Osteocyte (in vitro differentiated cells): ENCODE measurements around the gene ALDH3B2. TPM values are rescaled to one million over a fixed set of nuclear protein-coding genes. Genes with fewer than 3 reads are reported as not detected.
"Not testable (repeated sequence)": the region's sequence is repeated elsewhere in the genome, so short reads cannot be mapped to it uniquely, and the experiment has no call there.

Experiments used
- DNase-seq: peaks from one replicate; pipeline ENCODE4 v3.0.0; 2021; ENCODE audit warnings: mixed read lengths; ENCODE audit not compliant: unreplicated experiment; ENCODE audit errors: extremely low spot score
- H3K27ac Mint-ChIP-seq: one replicate; pipeline ENCODE4 v1.8.0; 2021; ENCODE audit warnings: mild to moderate bottlenecking, mixed read lengths; ENCODE audit not compliant: unreplicated experiment
- H3K27me3 Mint-ChIP-seq: one replicate; pipeline ENCODE4 v1.8.0; 2021; ENCODE audit warnings: mixed read lengths; ENCODE audit not compliant: unreplicated experiment
- H3K36me3 Mint-ChIP-seq: one replicate; pipeline ENCODE4 v1.8.0; 2021; ENCODE audit warnings: mixed read lengths; ENCODE audit not compliant: unreplicated experiment
- H3K4me1 Mint-ChIP-seq: one replicate; pipeline ENCODE4 v1.8.0; 2021; ENCODE audit warnings: mixed read lengths; ENCODE audit not compliant: unreplicated experiment
- H3K4me3 Mint-ChIP-seq: one replicate; pipeline ENCODE4 v1.8.0; 2021; ENCODE audit warnings: mild to moderate bottlenecking, moderate library complexity, mixed read lengths; ENCODE audit not compliant: unreplicated experiment
- H3K9me3 Mint-ChIP-seq: one replicate; pipeline ENCODE4 v1.8.0; 2021; ENCODE audit warnings: mixed read lengths; ENCODE audit not compliant: unreplicated experiment
- total RNA-seq: library from RNA; stranded (reverse); gene quantifications from 2 replicates; pipeline ENCODE4 v1.2.1, GENCODE V29; 2021
- TF ChIP-seq, protein P1 (sequence below): fragments of 200-600 bp; sonication (generic); IDR thresholded peaks from 2 replicates; pipeline ENCODE4 v1.5.0; 2021; ENCODE audit warnings: antibody characterized with exemption, mild to moderate bottlenecking, moderate library complexity

Gene ALDH3B2
- total RNA-seq, 1 donor from 2014 or later: not detected

DNA sequence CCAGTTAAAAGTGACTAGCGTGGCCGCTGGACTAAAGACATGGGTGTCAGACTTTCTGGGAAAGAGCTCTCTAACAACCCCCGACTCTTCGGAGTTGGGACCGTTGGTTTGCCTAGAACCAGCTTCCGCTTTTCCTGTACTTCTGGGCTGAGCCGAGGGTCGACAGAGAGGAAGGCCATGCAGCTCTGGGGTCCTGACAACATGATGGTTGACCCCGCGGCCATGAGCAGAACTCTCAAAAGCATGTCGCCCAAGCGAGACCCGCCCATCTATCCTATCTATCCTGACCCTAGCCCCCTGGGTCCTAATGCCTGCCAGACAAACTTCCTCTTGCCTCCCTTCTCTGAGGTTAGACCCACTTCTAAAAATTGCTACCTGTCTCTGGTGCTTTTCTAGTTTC is 53.8 kb downstream of the ALDH3B2 start:
- H3K36me3 Mint-ChIP-seq, H3K9me3 Mint-ChIP-seq, H3K27me3 Mint-ChIP-seq, DNase-seq: not testable (repeated sequence)
- H3K4me3 Mint-ChIP-seq: peak overlapping the region; percentile 81
- peak overlapping the region; percentile 24 for H3K27ac Mint-ChIP-seq
- peaks cover 12% of the 10 kb centered on the region for H3K4me1 Mint-ChIP-seq

DNA sequence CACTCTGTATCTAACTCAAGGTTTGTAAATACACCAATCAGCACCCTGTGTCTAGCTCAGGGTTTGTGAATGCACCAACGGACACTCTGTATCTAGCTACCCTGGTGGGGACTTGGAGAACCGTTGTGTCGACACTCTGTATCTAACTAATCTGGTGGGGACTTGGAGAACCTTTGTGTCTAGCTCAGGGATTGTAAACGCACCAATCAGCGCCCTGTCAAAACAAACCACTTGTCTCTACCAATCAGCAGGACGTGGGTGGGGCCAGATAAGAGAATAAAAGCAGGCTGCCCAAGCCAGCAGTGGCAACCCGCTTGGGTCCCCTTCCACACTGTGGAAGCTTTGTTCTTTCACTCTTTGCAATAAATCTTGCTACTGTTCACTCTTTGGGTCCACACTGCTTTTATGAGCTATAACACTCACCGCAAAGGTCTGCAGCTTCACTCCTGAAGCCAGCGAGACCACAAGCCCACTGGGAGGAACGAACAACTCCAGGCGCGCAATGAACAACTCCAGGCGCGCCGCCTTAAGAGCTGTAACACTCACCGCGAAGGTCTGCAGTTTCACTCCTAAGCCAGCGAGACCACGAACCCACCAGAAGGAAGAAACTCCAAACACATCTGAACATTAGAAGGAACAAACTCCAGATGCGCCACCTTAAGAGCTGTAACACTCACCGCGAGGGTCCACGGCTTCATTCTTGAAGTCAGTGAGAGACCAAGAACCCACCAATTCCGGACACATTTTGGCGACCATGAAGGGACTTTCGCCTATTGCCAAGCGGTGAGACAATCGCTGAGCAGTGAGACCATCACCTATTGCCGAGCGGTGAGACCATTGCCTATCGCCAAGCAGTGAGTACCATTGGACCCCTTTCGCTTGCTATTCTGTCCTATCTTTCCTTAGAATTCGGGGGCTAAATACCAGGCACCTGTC is 54.5 kb downstream of the ALDH3B2 start:
- DNase-seq, H3K36me3 Mint-ChIP-seq, H3K9me3 Mint-ChIP-seq, H3K27me3 Mint-ChIP-seq: not testable (repeated sequence)
- H3K4me1 Mint-ChIP-seq: peaks cover 12% of the 10 kb centered on the region
- peak overlapping the region; percentile 39 for H3K27ac Mint-ChIP-seq
- H3K4me3 Mint-ChIP-seq: peak overlapping the region; percentile 81

DNA sequence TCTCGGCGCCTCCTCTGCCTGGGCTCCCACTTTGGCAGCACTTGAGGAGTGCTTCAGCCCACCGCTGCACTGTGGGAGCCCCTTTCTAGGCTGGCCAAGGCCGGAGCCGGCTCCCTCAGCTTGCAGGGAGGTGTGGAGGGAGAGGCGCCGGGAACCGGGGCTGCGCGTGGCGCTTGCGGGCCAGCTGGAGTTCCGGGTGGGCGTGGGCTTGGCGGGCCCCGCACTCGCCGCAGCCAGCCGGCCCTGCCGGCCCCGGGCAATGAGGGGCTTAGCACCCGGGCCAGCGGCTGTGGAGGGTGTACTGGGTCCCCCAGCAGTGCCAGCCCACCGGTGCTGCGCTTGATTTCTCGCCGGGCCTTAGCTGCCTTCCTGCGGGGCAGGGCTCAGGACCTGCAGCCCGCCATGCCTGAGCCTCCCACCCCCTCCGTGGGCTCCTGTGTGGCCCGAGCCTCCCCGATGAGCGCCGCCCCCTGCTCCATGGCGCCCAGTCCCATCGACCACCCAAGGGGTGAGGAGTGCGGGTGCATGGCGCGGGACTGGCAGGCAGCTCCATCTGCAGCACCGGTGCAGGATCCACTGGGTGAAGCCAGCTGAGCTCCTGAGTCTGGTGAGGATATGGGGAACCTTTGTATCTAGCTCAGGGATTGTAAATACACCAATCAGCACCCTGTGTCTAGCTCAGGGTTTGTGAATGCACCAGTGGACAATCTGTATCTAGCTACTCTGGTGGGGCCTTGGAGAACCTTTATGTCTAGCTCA is 55.3 kb downstream of the ALDH3B2 start:
- DNase-seq, H3K9me3 Mint-ChIP-seq, H3K27ac Mint-ChIP-seq, H3K27me3 Mint-ChIP-seq, H3K36me3 Mint-ChIP-seq: not testable (repeated sequence)
- Mint-ChIP-seq H3K4me1 (peaks cover 16% of the 10 kb centered on the region), H3K4me3 (peak overlapping the region; percentile 81)

DNA sequence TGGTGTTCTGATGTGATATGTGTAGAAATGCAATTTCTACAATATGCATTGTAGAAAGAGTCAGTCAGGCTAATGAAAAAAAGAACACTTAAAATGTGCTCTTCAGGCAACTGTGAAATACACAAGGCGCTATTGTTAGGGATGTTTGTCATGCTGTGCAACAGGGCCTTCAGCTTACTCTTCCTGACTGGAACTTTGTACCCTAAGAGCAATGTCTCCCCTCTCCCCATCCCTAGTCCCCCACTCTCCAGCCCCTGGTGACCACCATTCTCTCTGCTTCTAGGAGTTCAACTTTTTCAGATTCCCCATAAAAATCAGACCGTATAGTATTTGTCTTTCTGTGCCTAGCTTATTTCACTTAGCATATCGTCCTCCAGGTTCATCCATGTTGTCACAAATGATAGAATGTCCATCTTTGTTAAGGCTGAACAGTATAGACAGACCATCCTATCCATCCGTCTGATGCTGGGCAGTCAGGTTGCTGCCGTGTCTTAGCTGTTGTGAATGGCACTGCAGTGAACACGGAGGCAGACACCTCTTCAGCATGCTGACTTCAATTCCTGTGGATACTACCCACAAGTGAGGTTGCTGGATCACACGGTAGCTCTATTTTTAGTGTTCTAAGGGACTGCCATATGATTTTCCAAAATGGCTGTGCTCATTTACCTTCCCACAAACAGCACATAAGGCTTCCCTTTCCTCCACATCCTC is 57.0 kb downstream of the ALDH3B2 start:
- H3K27me3 Mint-ChIP-seq: no peaks in the 10 kb centered on the region
- H3K9me3 Mint-ChIP-seq: no peaks in the 10 kb centered on the region
- H3K4me3 Mint-ChIP-seq: no peak overlapping the region

DNA sequence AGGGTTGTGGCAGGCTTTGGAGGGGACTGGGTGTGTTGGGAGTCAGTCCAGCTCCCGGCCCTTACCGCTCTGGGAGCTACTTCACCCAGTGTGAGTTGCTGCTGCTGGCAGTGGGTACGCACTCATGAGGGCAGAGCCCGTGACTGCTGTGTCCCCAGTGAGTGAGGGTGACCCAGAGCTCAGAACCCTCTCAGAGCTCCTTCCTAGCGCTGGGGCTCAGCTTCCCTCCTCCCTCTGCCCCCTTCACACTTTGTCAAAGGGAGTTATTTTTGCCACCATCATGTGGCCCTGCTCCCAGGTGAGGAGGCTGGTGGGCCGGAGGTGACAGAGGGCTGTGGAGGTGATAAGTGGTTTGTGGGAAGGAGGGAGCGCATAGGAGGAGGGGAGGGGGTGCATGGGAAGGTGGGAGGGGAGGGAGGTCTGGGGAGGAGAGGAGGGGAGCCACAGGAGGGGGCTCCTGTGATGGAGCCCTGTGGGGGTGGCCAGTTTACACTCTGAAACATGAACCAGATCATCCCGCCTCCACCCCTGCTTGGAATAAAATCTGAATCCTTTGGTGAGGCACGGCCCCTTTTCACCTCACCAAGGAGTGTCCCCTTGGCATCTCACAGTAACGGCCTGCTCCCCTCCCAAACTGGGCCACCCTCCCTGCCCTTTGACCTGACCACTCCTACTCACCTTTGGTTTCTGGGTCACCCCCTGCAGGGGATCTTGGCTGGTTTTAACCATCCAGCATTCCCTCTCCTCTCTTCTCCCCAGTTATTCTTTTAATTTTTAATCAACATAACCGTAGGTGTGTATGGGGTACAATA is 57.8 kb downstream of the ALDH3B2 start:
- no peak for DNase-seq
- no peak overlapping the region for H3K27ac Mint-ChIP-seq
- peaks cover 16% of the 10 kb centered on the region for H3K4me1 Mint-ChIP-seq
- H3K27me3 Mint-ChIP-seq: no peaks in the 10 kb centered on the region
- H3K9me3 Mint-ChIP-seq: no peaks in the 10 kb centered on the region
- H3K36me3 Mint-ChIP-seq: peaks cover 10% of the 10 kb centered on the region
- no peak overlapping the region for H3K4me3 Mint-ChIP-seq
- TF ChIP-seq, protein P1, sequence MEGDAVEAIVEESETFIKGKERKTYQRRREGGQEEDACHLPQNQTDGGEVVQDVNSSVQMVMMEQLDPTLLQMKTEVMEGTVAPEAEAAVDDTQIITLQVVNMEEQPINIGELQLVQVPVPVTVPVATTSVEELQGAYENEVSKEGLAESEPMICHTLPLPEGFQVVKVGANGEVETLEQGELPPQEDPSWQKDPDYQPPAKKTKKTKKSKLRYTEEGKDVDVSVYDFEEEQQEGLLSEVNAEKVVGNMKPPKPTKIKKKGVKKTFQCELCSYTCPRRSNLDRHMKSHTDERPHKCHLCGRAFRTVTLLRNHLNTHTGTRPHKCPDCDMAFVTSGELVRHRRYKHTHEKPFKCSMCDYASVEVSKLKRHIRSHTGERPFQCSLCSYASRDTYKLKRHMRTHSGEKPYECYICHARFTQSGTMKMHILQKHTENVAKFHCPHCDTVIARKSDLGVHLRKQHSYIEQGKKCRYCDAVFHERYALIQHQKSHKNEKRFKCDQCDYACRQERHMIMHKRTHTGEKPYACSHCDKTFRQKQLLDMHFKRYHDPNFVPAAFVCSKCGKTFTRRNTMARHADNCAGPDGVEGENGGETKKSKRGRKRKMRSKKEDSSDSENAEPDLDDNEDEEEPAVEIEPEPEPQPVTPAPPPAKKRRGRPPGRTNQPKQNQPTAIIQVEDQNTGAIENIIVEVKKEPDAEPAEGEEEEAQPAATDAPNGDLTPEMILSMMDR: no peak

More for the DNA sequence above, 57.0 kb downstream of the ALDH3B2 start:
- DNase-seq: no peak
- Mint-ChIP-seq H3K4me1 (peaks cover 16% of the 10 kb centered on the region), H3K36me3 (peaks cover 5% of the 10 kb centered on the region), H3K27ac (no peak overlapping the region)
- TF ChIP-seq, protein P1: no peak
